ENCODE data around the gene ABCC8.

ABCC8 gene

GRCh38 chr11:17476317-17477083 lies at the start of gene ABCC8:
ABCC8 (minus strand) TSS chr11:17476845; CDS start chr11:17476776, 69 bp downstream.
- no peak for DNase-seq

- DNase-seq, result no peak
Measured at GRCh38 chr11:17526326-17526725, 49.7 kb upstream of the ABCC8 start.

GRCh38 chr11:17525570-17525969 lies 48.9 kb upstream of the ABCC8 start:
- no peak for DNase-seq

- DNase-seq, result no peak
Measured at GRCh38 chr11:17524221-17524620, 47.6 kb upstream of the ABCC8 start.

- no peak for DNase-seq
Measured at GRCh38 chr11:17522655-17523054, 46.0 kb upstream of the ABCC8 start.

- no peak for DNase-seq
Measured at GRCh38 chr11:17521106-17521900, 44.7 kb upstream of the ABCC8 start.

GRCh38 chr11:17519061-17519885 lies 42.6 kb upstream of the ABCC8 start:
- no peak for DNase-seq

- DNase-seq, result no peak
Measured at GRCh38 chr11:17518366-17518765, 41.7 kb upstream of the ABCC8 start.

- DNase-seq, result no peak
Measured at GRCh38 chr11:17517186-17517585, 40.5 kb upstream of the ABCC8 start.

- no peak for DNase-seq
Measured at GRCh38 chr11:17516551-17517150, 40.0 kb upstream of the ABCC8 start.

- DNase-seq, result no peak
Measured at GRCh38 chr11:17515443-17516176, 39.0 kb upstream of the ABCC8 start.

GRCh38 chr11:17514476-17514875 lies 37.8 kb upstream of the ABCC8 start:
- DNase-seq, result no peak

GRCh38 chr11:17513853-17514252 lies 37.2 kb upstream of the ABCC8 start:
- no peak for DNase-seq

GRCh38 chr11:17512101-17512500 lies 35.5 kb upstream of the ABCC8 start:
- no peak for DNase-seq

- no peak for DNase-seq
Measured at GRCh38 chr11:17511571-17511970, 34.9 kb upstream of the ABCC8 start.

GRCh38 chr11:17510507-17511206 lies 34.0 kb upstream of the ABCC8 start:
- DNase-seq, result no peak

GRCh38 chr11:17508791-17509190 lies 32.1 kb upstream of the ABCC8 start:
- no peak for DNase-seq

- DNase-seq, result no peak
Measured at GRCh38 chr11:17508306-17508705, 31.7 kb upstream of the ABCC8 start.

GRCh38 chr11:17507773-17508172 lies 31.1 kb upstream of the ABCC8 start:
- no peak for DNase-seq

- DNase-seq, result no peak
Measured at GRCh38 chr11:17506942-17507341, 30.3 kb upstream of the ABCC8 start.

GRCh38 chr11:17506314-17506713 lies 29.7 kb upstream of the ABCC8 start:
- DNase-seq, result no peak

GRCh38 chr11:17505146-17505545 lies 28.5 kb upstream of the ABCC8 start:
- no peak for DNase-seq

Measured in activated effector memory CD4-positive, alpha-beta T cell treated with Interleukin-2 at 50 U/mL for 16 hours (primary cell).